ENCODE results near the gene ZNF664. TPM values are rescaled to one million over a fixed set of nuclear protein-coding genes. Genes with fewer than 3 reads are reported as not detected.

The ZNF664 gene
- total and polyA plus RNA-seq, 9 of the 15 experiments (the other 6 are each of a cell fraction or from before 2014, with no cell fraction given), result 3.3 to 101 (median 63.6) TPM

DNA sequence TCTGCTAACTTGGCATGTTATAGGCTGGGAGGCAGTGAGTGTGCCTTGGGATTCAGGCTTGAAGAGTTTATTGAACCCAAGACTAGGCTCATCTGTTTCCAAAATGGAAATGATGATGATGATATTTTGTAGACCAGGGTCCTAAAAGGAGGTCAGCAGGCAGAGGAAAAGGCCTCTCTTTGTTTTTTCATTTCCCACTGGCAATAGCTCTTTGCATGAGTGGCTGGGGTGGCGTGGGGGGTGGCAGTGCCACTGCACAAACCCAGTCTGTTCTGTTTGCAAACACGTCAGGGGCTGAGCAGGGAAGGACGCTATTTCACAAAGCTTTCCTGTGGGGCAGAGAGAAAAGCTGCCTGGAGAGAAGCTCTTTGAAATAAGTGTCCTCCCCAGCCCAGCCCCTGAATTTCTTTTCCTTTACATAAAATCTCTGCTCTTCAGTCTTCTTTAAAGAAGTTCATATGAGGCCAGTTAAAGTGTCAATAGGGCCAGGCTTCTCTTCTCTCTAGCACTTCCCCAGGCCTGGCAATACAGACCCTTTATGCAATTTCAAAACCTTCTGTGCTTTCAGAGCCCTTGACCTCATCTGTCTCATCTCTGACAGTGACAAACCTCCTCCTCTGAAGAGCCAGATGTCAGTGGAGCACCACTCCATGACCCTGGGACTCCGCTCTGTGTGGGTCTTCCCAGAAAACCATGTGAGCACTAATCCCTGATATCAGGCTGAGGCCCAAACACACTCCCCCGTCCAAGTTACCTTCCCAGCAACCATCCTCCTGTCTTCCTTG lies 72.8 kb downstream of the ZNF664 start:
- Histone ChIP-seq H3K27ac (ENCODE audit: extremely low read depth, low read depth, low read length) (no peak overlapping the region), H3K27me3 (ENCODE audit: control insufficient read depth in 2 of 2, insufficient read depth in 2 of 2, low read length in 2 of 2) (peaks cover 26 to 45% of the 10 kb centered on the region in 2 experiments), H2AFZ (ENCODE audit: low read depth, low read length) (no peak overlapping the region), H3K9me1 (ENCODE audit: control insufficient read depth, insufficient read depth, low read length) (no peaks in the 10 kb centered on the region), H3K9me3 (replicated peaks; ENCODE audit: control insufficient read depth, insufficient read depth, low read depth, low read length) (peaks cover 7% of the 10 kb centered on the region; the same call in 1 of the 2 replicates), H3K4me1 (replicated peaks in 1 of 2; ENCODE audit: control insufficient read depth in 2 of 2, insufficient read depth in 2 of 2, low read length in 2 of 2) (no peaks in the 10 kb centered on the region), H3K36me3 (ENCODE audit: control insufficient read depth, insufficient read depth, low read length) (no peaks in the 10 kb centered on the region), H3K4me2 (ENCODE audit: insufficient read depth, low read length) (no peak overlapping the region), H3K9ac (ENCODE audit: insufficient read depth in 1 of 2, low read depth in 2 of 2, low read length in 2 of 2) (no peak overlapping the region), H4K20me1 (replicated peaks; ENCODE audit: control insufficient read depth, insufficient read depth, low read length) (no peaks in the 10 kb centered on the region), H3K4me3 (no peak overlapping the region), H3K79me2 (ENCODE audit: control insufficient read depth, insufficient read depth, low read length) (no peaks in the 10 kb centered on the region)
- no TSS peak for BruUV-seq (replicated peaks)
- WGBS (ENCODE audit: insufficient coverage, low coverage, missing lambda C conversion rate), result 3% methylated on average over 5 of the region's 5 CpGs
- ChIA-PET CTCF (ENCODE audit: low intra/inter-chr PET ratio) (no interaction called here), POLR2A (no interaction called here)
- in situ Hi-C loops (cut with MboI) (no loop called here), intact Hi-C loops (cut with micrococcal nuclease) (no loop called here)
- DNase-seq (ENCODE audit: extremely low read depth in 1 of 4, low spot score in 3 of 4) (no peak), FAIRE-seq (no peak), ATAC-seq (no peak)
- TF ChIP-seq, protein P1, sequence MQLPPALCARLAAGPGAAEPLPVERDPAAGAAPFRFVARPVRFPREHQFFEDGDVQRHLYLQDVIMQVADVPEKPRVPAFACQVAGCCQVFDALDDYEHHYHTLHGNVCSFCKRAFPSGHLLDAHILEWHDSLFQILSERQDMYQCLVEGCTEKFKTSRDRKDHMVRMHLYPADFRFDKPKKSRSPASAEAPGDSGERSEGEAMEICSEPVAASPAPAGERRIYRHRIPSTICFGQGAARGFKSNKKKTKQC (CRISPR knock-in tag; IDR thresholded peaks at IDR 0.05), result no peak
- TF ChIP-seq U2AF2 (optimal IDR thresholded peaks at IDR 0.05; ENCODE audit: low read depth, low read length), result no peak
- no peak for TF ChIP-seq ZBED1 (IDR thresholded peaks at IDR 0.05)
- no peak for TF ChIP-seq SMARCE1 (IDR thresholded peaks at IDR 0.05)
- TF ChIP-seq JUNB (CRISPR knock-in tag; conservative IDR thresholded peaks at IDR 0.05), result no peak
- no peak for TF ChIP-seq HNRNPUL1 (IDR thresholded peaks at IDR 0.05; ENCODE audit: low read length)
- no peak for TF ChIP-seq ZNF696 (CRISPR knock-in tag; conservative IDR thresholded peaks at IDR 0.05)
- TF ChIP-seq HOMEZ (CRISPR knock-in tag; IDR thresholded peaks at IDR 0.05), result no peak
- TF ChIP-seq, protein P2, sequence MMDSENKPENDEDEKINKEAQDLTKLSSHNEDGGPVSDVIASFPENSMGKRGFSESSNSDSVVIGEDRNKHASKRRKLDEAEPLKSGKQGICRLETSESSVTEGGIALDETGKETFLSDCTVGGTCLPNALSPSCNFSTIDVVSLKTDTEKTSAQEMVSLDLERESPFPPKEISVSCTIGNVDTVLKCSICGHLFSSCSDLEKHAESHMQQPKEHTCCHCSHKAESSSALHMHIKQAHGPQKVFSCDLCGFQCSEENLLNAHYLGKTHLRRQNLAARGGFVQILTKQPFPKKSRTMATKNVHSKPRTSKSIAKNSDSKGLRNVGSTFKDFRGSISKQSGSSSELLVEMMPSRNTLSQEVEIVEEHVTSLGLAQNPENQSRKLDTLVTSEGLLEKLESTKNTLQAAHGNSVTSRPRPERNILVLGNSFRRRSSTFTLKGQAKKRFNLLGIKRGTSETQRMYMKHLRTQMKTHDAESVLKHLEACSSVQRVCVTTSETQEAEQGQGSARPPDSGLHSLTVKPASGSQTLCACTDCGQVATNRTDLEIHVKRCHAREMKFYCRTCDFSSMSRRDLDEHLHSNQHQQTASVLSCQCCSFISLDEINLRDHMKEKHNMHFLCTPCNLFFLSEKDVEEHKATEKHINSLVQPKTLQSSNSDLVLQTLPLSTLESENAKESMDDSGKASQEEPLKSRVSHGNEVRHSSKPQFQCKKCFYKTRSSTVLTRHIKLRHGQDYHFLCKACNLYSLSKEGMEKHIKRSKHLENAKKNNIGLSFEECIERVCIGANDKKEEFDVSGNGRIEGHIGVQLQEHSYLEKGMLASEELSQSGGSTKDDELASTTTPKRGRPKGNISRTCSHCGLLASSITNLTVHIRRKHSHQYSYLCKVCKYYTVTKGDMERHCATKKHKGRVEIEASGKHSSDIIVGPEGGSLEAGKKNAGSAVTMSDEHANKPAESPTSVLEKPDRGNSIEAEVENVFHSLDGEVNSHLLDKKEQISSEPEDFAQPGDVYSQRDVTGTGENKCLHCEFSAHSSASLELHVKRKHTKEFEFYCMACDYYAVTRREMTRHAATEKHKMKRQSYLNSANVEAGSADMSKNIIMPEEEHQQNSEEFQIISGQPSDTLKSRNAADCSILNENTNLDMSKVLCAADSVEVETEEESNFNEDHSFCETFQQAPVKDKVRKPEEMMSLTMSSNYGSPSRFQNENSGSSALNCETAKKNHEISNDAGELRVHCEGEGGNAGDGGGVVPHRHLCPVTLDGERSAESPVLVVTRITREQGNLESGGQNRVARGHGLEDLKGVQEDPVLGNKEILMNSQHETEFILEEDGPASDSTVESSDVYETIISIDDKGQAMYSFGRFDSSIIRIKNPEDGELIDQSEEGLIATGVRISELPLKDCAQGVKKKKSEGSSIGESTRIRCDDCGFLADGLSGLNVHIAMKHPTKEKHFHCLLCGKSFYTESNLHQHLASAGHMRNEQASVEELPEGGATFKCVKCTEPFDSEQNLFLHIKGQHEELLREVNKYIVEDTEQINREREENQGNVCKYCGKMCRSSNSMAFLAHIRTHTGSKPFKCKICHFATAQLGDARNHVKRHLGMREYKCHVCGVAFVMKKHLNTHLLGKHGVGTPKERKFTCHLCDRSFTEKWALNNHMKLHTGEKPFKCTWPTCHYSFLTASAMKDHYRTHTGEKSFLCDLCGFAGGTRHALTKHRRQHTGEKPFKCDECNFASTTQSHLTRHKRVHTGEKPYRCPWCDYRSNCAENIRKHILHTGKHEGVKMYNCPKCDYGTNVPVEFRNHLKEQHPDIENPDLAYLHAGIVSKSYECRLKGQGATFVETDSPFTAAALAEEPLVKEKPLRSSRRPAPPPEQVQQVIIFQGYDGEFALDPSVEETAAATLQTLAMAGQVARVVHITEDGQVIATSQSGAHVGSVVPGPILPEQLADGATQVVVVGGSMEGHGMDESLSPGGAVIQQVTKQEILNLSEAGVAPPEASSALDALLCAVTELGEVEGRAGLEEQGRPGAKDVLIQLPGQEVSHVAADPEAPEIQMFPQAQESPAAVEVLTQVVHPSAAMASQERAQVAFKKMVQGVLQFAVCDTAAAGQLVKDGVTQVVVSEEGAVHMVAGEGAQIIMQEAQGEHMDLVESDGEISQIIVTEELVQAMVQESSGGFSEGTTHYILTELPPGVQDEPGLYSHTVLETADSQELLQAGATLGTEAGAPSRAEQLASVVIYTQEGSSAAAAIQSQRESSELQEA (IDR thresholded peaks at IDR 0.05; ENCODE audit: low read depth), result no peak
- TF ChIP-seq ARID3A (IDR thresholded peaks at IDR 0.05; ENCODE audit: borderline replicate concordance, low read depth, low read length), result no peak
